GOT3 (cell line): ENCODE results near the gene PCDHA6.
"Not testable (repeated sequence)": the region's sequence is repeated elsewhere in the genome, so short reads cannot be mapped to it uniquely, and the experiment has no call there.

Source experiments
- DNase-seq: peaks from one replicate; lab custom pipeline; 2025; ENCODE audit warnings: mixed read lengths; lab: John Stamatoyannopoulos, UW

PCDHA6 gene

GRCh38 chr5:140827704-140828361 lies at the start of gene PCDHA6:
Gene PCDHA6, plus strand, starts transcription at chr5:140827960. Its CDS starts 132 bp downstream, at chr5:140828092.
- no peak for DNase-seq

- no peak for DNase-seq
Observed at GRCh38 chr5:140780512-140780911, 47.2 kb upstream of the PCDHA6 start.

GRCh38 chr5:140785905-140786686 lies 41.7 kb upstream of the PCDHA6 start, which contains the start of gene PCDHA1:
Gene PCDHA1, plus strand, starts transcription at chr5:140786140.
- DNase-seq = no peak

GRCh38 chr5:140787422-140787821 lies 40.3 kb upstream of the PCDHA6 start:
- not testable (repeated sequence) for DNase-seq

GRCh38 chr5:140787849-140788504 lies 39.8 kb upstream of the PCDHA6 start:
- not testable (repeated sequence) for DNase-seq

GRCh38 chr5:140791089-140791488 lies 36.7 kb upstream of the PCDHA6 start:
- DNase-seq = no peak

- DNase-seq = no peak
Observed at GRCh38 chr5:140794595-140795258, 33.0 kb upstream of the PCDHA6 start, which contains the start of gene PCDHA2. Gene PCDHA2, plus strand, starts transcription at chr5:140794852.

- DNase-seq = no peak
Observed at GRCh38 chr5:140795259-140795641, 32.5 kb upstream of the PCDHA6 start.

- not testable (repeated sequence) for DNase-seq
Observed at GRCh38 chr5:140796072-140796717, 31.6 kb upstream of the PCDHA6 start.

- DNase-seq = no peak
Observed at GRCh38 chr5:140796718-140797095, 31.1 kb upstream of the PCDHA6 start.

GRCh38 chr5:140800816-140801493 lies 26.8 kb upstream of the PCDHA6 start, which contains the start of gene PCDHA3:
Gene PCDHA3, plus strand, starts transcription at chr5:140801057.
- no peak for DNase-seq

GRCh38 chr5:140801494-140801841 lies 26.3 kb upstream of the PCDHA6 start:
- DNase-seq = no peak

- not testable (repeated sequence) for DNase-seq
Observed at GRCh38 chr5:140802381-140802780, 25.4 kb upstream of the PCDHA6 start.

GRCh38 chr5:140802781-140803271 lies 24.9 kb upstream of the PCDHA6 start:
- no peak for DNase-seq

GRCh38 chr5:140806834-140807775 lies 20.7 kb upstream of the PCDHA6 start, which contains the start of gene PCDHA4:
Gene PCDHA4, plus strand, starts transcription at chr5:140807068.
- DNase-seq = no peak

- DNase-seq = not testable (repeated sequence)
Observed at GRCh38 chr5:140808241-140808888, 19.4 kb upstream of the PCDHA6 start.

GRCh38 chr5:140808889-140809291 lies 18.9 kb upstream of the PCDHA6 start:
- DNase-seq = no peak

GRCh38 chr5:140821375-140822280 lies 6.1 kb upstream of the PCDHA6 start, which contains the start of gene PCDHA5:
Gene PCDHA5, plus strand, starts transcription at chr5:140821613.
- DNase-seq = no peak
